HG02938 (cell line): ENCODE measurements around the gene SMPD3.

Experiments used
- ATAC-seq: cut with Tn5 transposase; IDR thresholded peaks from one replicate; pipeline ENCODE4 v1.9.1; 2021; ENCODE audit warnings: mild to moderate bottlenecking, moderate library complexity; ENCODE audit not compliant: unreplicated experiment

SMPD3 gene

GRCh38 chr16:68359398-68360191, 88.7 kb downstream of the SMPD3 start:
- no peak for ATAC-seq

DNA sequence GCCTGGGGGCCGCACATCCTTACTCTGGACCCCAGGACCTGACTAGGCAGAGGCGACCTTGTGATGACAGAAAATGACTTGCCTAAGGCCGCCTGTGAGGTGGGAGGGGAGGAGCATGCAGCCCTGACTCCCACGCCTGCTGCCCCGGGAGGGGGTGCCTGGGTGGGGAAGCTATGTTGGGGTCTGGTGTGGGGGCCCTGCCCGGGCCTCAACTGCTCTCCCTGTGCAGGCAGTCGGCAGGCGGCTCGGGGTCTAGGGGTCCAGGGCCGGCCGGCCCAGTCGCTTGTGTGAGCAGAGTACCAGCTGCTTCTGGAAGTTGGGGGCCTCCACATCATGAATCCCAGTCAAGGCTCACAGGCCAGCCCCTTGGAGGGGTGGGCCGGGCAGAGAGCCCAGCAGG, 89.4 kb downstream of the SMPD3 start:
- ATAC-seq, result no peak

DNA sequence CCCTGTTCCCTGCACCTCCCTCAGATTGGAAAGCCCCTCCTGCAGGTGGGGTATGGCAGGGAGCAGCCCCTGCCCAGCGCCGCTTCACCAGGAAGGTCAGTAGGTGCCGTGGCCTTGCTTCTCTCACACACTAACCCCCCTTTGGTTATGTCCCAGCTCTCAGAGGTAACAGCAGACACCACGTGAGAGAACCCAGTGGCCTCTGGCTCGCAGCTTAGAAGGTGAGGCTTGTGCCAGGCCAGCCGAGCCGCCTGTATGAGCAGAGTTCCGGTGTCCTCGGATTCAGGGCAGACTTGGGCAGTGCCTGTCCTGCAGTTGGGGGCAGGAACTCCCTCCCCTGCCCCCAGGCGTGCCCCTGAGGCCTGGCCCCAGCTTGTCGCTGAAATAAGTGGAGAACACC, 90.4 kb downstream of the SMPD3 start:
- ATAC-seq, result no peak

DNA sequence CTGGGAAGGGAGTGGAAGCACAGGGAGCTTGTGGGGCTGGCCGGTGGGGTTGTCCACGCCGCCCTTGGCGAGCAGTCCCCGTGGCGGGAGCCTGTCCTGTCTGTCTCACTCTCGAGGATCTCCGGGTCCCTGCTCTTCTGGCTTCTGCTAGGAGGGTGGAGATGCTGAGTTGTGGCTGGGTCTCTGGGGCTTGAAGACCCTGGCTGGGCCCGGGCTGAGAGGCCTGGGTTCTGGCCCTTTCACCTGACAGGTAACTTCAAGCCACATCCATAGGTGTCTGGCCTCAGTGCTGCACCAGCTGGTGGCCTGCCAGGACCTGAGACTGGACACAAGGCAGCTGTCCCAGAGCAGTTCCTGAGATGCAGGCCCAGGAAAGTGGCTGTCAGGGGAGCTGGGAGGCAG, 90.8 kb downstream of the SMPD3 start:
- no peak for ATAC-seq

GRCh38 chr16:68356919-68357286, 91.4 kb downstream of the SMPD3 start:
- peak; percentile 5 for ATAC-seq

DNA sequence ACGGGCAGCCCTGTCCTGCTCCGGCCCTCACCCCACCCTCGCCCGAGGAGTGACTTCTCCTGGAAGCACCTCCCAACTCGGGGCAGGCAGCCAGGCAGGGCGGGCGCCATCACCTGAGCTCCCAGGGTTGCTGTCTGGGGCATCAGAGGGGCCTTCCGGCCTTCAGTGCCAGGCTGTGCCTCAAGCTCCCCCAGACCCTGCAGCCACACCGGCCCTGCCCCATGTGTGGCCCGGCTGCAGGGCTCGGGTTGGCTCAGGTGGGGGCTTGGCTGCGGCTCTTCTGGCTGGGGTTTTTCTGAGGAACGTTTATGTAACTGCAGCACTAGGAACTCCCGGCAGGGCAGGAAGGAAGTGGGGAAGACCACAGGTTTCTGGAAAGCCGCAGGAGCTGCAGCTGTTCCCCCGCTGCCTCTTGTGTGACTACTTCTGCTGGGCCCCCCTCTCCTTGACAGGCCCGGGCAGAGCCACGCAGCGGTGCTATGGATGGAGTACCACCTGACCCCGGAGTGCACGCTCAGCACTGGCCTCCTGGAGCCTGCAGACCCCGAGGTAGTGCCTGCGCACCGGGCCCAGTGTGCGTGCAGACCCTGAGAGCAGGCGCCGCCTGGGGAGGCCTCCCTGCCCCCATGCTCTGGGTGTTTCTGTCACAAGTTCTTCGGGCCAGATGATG, 91.9 kb downstream of the SMPD3 start:
- peak; percentile 73 for ATAC-seq

DNA sequence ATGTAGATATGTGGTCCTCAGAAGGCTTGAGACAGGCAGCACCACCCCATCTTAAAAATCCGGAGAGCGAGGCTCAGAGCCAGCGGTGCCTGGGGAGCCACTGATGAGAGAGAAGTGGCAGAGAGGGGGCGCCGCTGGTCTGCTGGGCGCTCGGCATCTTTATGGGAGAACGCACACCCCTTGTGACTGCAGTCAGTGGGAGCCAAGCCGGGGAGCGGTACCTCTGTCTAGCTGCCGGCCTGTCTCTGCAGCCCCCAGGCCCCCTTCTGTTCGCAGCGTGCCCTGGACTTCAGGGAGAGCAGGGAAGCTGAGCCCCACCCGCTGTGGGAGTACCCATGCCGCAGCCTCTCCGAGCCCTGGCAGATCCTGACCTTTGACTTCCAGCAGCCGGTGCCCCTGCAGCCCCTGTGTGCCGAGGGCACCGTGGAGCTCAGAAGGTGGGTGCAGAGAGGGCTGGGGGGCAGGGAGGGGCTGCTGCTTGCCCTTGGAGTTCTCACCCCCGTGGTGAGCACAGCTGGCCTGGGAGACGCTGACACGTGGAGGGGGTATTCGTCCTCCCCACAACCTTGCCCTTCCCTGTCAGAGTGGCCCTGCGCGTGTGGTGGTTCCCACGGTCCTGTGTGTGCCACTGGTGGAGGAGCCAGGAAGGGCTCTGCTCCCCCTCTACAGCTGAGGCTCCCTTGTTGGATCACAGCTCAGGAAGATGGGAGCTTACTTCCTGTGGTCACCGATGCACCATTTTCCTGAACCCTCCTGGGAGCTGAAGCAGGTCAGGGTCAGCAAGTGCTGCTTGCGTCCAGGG, 92.7 kb downstream of the SMPD3 start:
- no peak for ATAC-seq

GRCh38 chr16:68354816-68355215, 93.5 kb downstream of the SMPD3 start:
- ATAC-seq, result no peak

DNA sequence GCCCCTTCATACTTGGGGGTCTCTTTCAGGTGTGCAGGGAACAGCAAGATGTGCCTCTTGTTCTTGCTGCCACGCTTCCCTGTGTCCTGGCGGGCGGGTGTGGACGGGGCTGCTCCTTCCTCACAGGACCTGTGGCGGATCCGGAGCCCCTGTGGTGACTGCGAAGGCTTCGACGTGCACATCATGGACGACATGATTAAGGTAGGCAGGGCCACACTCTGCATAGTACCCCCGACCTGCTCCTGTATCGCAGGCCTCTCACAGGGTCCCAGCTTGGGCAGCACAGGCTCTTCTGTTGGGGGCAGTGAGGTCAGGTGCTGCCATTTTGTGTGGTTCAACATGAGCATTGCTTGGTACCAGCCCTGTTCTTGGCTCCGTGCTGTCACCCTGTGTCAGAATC, 94.9 kb downstream of the SMPD3 start:
- no peak for ATAC-seq

DNA sequence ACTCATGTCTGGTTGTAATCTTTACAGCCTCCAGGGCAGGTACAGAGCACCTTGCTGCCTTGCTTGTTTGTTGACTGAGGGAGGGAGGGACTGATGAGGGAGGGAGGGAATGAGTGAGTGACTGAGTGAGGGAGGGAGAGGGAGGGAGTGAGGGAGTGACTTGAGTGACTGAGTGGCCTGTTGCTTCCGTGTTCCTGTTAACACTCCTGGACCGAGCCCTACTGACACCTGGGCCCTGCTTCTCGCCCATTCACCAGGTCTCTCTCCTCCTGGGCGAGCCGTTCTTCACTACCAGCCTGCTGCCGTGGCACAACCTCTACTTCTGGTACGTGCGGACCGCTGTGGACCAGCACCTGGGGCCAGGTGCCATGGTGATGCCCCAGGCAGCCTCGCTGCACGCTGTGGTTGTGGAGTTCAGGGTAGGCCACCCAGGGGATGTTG, 96.3 kb downstream of the SMPD3 start:
- no peak for ATAC-seq

DNA sequence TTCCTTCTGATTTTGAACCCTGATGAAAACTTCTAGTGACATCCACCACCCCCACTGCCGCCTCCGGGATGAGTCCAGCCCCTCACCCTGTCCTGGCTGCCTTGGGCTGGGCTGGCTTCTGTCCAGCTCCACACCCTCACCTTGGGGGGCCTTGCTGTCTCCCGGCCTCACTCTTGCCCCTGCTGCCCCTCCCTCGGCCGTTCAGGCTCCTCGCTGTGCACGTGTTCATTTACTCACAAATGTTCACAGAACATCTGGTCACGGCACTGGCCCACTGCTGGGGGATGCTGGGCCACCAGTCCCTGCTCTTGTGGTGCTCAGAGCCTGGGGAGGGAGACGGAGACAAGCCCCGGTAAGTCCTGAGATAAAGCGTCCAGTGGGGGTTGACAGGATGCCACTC, 96.8 kb downstream of the SMPD3 start:
- no peak for ATAC-seq

- ATAC-seq, result no peak
These were observed 97.4 kb downstream of the SMPD3 start for GRCh38 chr16:68350813-68351350.

DNA sequence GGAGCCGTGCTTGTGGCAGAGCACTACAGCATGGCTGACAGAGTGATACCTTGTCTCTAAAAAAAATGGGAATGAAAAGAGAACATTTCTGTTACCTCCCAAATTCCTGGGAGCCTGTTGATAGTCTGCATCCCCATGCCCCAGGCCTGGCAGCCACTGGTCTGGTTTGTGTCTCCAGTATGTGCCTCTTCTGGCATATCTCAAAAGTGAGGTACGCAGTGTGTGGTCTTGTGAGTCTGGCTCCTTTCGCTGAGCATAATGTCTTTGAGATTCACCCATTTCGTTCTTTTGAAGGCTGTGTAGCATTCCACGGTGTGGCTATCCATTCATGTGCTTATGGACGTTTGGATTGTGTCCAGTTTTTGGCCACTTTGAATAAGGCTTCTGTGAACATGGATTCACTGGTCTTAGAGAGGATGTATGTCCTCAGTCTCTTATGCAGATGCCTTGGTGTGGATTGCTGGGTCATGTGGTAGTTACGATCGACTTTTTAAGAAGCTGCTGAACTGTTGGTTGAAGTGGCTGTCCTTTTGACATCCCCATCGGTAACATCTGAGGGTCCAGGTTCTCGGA, 98.4 kb downstream of the SMPD3 start:
- no peak for ATAC-seq

DNA sequence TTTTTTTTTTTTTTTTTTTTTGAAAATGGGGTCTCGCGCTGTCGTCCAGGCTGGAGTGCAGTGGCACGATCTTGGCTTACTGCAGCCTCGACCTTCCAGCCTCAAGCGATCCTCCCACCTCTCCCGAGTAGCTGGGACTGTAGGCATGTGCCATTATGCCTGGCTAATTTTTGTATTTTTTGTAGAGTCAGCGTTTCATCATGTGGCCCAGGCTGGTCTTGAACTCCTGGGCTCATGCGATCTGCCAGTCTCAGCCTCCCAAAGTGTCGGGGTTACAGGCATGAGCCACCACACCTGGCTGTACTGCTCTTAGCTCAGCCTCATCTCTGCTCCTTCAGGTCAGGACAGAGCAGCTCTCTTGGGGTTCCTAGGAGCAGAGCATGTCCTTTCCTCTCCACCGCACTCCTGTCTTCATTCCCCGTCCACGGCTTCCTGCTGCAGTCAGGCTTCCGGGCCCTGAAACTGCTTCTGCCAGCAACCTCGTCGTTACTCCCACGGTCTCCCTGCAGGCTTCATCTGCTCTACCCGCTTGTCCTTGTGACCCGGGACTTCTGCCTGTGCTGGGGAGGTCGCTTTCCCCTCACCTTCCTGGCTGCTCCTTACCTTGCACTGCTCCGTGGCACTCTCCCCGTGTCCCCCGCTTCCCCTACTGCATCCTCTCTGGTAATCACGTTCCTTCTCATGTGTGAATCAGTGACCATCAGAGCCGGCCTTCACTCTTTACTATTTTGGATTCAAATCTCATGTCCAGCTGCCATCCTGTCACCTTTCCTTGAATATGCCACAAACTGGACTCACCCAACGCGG, 99.5 kb downstream of the SMPD3 start:
- no peak for ATAC-seq

GRCh38 chr16:68347605-68348004, 100.7 kb downstream of the SMPD3 start:
- ATAC-seq, result no peak

GRCh38 chr16:68346892-68347480, 101.3 kb downstream of the SMPD3 start:
- no peak for ATAC-seq

DNA sequence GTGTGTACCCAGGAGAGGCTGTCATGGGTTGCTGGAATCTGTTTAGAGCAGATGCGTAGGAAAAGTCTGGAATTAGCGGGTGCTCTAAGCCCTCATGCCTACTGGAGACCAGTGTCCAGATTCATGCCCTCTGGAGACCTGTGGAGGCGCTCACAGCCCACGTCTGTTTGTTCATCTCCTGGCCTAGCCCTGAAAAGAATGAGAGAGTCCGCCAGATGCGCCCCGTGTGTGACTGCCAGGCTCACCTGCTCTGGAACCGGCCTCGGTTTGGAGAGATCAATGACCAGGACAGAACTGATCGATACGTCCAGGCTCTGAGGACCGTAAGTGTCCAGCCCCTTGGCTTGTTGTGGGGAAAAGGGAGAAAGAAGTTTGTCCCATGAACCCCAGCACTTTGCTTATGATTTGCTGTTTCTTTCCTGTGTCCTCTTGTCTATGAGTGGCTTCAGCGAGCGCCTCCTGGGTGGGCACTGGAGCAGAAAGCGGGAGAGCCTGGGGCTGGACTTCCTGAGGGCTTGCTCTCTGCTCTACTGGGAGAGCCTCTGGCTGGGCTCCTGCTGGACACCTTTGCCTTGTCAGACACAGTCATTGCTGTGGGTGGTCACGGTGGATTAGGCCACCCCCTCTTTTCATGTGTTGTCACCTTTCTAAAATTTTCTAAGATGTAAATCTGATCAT, 102.2 kb downstream of the SMPD3 start:
- no peak for ATAC-seq

DNA sequence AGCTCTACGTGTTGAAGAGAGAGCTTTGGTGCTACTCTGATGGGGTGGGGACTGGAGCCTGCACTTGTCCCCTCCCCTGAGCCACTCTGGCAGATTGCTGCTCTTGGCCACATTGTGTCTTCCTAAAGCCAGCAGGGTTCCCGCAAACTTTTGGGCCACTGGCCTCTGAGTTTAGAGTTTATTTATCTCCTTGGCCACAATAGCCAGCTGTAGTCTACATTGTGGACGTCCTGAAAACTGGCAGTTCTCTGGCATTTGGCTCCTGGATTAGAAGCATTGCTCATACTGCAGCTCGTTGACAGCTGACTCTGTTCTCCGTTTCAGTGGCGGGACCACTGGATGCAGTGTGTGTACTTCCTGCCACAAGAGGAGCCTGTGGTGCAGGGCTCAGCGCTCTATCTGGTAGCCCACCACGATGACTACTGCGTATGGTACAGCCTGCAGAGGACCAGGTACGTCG, 102.9 kb downstream of the SMPD3 start:
- ATAC-seq, result no peak

GRCh38 chr16:68344252-68344651, 104.1 kb downstream of the SMPD3 start:
- no peak for ATAC-seq
